Activated T-helper 1 cell treated with anti-CD3 and anti-CD28 coated beads, Interleukin-12 subunit alpha, Interleukin-12 subunit beta, Interleukin-2, Interleukin-4 antibody, amounts not matched to agents 30 ng/mL and 10 ng/mL and 1 ng/mL, durations not matched to agents 14 hours and 24 hours and 36 hours (primary cell): Measurements from ENCODE around the gene RAB29. TPM values are rescaled to one million over a fixed set of nuclear protein-coding genes. Genes with fewer than 3 reads are reported as not detected.
"Not testable (repeated sequence)": the region's sequence is repeated elsewhere in the genome, so short reads cannot be mapped to it uniquely, and the experiment has no call there.

Experiments used
- DNase-seq: peaks from one replicate; pipeline ENCODE4 v3.0.0; 2021; ENCODE audit warnings: low spot score
- H3K27ac Mint-ChIP-seq: one replicate; pipeline ENCODE4 v1.8.0; 2021; ENCODE audit warnings: mild to moderate bottlenecking, mixed read lengths
- H3K27me3 Mint-ChIP-seq: one replicate; pipeline ENCODE4 v1.8.0; 2022; ENCODE audit warnings: mild to moderate bottlenecking, moderate library complexity, mixed read lengths; ENCODE audit not compliant: insufficient read depth
- H3K36me3 Mint-ChIP-seq: one replicate; pipeline ENCODE4 v1.8.0; 2021; ENCODE audit warnings: low read depth, mixed read lengths
- H3K4me1 Mint-ChIP-seq: one replicate; pipeline ENCODE4 v1.8.0; 2021; ENCODE audit warnings: low read depth, mixed read lengths
- H3K4me3 Mint-ChIP-seq: one replicate; pipeline ENCODE4 v1.8.0; 2021; ENCODE audit warnings: mild to moderate bottlenecking, moderate library complexity, mixed read lengths
- H3K9me3 Mint-ChIP-seq: one replicate; pipeline ENCODE4 v1.8.0; 2021; ENCODE audit warnings: mixed read lengths
- intact Hi-C: fragments of 100-400 bp; cut with micrococcal nuclease; formaldehyde crosslinking; loops from one replicate; pipeline ENCODE4 v1.15.1; 2024
- total RNA-seq: library from RNA; stranded (reverse); gene quantifications from 2 replicates; pipeline ENCODE4 v1.2.3, GENCODE V29; 2022

The RAB29 gene
- total RNA-seq, 1 donor from 2014 or later = 37.2 TPM

DNA sequence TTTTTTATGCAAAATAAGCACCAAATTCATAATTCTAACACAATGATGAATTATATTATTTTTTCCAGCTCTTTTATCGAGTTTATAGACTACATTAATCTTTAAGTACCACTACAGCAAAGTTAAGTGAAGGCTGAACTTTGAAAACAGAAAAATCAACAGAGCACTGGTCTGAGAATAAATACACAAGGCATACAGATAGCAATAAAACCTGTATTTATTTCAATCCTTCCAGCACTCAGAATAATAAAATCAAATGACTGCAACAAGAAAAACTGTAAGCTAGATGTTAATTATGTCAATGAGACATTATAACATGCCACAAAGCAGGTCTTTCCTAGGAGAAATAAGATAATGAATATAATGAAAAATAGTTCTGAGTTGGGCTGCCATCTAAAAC, 49.8 kb downstream of the RAB29 start:
- H3K4me1 Mint-ChIP-seq = peaks cover 31% of the 10 kb centered on the region
- H3K27me3 Mint-ChIP-seq = no peaks in the 10 kb centered on the region
- H3K36me3 Mint-ChIP-seq = peaks cover 38% of the 10 kb centered on the region
- H3K4me3 Mint-ChIP-seq = no peak overlapping the region
- no peak for DNase-seq
- H3K27ac Mint-ChIP-seq = no peak overlapping the region
- H3K9me3 Mint-ChIP-seq = no peaks in the 10 kb centered on the region
- intact Hi-C loops = no loop called here

DNA sequence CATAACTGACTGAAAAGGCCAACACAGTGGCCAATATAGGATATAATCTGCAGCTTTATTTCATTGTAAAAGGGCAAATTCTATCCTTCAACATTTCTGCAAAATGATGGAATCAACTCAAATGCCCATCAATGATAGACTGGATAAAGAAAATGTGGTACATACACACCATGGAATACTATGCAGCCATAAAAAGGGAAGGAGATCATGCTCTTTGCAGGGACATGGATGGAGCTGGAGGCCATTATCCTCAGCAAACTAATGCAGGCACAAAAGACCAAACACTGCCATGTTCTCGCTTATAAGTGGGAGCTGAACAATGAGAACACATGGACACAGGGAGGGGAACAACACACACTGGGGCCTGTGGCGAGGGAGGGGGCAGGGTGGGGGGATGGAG, 54.5 kb downstream of the RAB29 start:
- H3K4me3 Mint-ChIP-seq, H3K27me3 Mint-ChIP-seq, DNase-seq, H3K9me3 Mint-ChIP-seq, H3K27ac Mint-ChIP-seq, intact Hi-C loops: not testable (repeated sequence)
- Mint-ChIP-seq H3K4me1 (peaks cover 46% of the 10 kb centered on the region), H3K36me3 (peaks cover 58% of the 10 kb centered on the region)

DNA sequence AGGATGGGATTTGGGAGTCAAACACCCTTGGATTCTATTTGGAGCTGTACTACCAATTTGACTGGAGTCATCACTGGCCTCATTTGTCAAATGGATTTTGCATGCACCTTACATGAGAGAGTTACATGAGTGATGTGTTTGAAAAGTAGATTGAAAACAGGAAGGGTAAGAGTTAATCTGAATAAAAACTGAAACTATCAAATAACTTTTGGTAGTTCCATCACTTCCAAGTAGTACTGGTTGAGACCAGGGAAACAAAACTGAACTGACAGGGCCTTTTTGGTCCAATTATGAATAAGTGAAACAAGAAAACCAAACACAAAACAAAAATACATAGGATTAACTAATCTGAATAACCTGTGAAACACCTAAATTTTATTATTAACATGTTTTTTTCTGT, 55.5 kb downstream of the RAB29 start:
- no peaks in the 10 kb centered on the region for H3K27me3 Mint-ChIP-seq
- peaks cover 57% of the 10 kb centered on the region for H3K36me3 Mint-ChIP-seq
- H3K27ac Mint-ChIP-seq = peak overlapping the region; percentile 70
- H3K4me3 Mint-ChIP-seq = peak overlapping the region; percentile 20
- DNase-seq = no peak
- no peaks in the 10 kb centered on the region for H3K9me3 Mint-ChIP-seq
- peaks cover 37% of the 10 kb centered on the region for H3K4me1 Mint-ChIP-seq
- intact Hi-C loops = loop anchor here (1.0 kb wide), 2 partner anchors 29 to 53 kb away; no protein-coding TSS in a partner anchor

DNA sequence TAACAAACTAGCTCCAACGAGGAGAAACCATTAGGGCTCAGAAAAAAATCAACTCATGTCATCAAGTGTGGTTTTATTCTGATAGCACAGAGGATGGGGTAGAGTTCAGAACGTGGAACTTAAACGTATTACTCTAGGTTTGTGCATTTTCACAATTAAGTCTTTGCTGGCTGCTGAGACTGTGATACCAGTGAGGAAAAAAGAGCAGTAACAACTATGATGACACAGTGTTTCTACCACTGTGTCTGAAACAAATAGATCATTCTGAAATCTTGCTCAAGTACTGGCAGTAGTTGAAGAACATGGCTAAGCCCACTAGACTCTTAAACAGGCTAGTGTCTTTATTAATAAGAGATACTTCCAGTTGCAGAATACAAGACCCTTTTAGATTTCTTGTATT, 56.3 kb downstream of the RAB29 start:
- DNase-seq = no peak
- intact Hi-C loops = loop anchor here (1.0 kb wide), 2 partner anchors 29 to 53 kb away; no protein-coding TSS in a partner anchor
- Mint-ChIP-seq H3K4me3 (no peak overlapping the region), H3K27me3 (no peaks in the 10 kb centered on the region), H3K9me3 (no peaks in the 10 kb centered on the region), H3K4me1 (peaks cover 34% of the 10 kb centered on the region), H3K27ac (peak overlapping the region; percentile 42), H3K36me3 (peaks cover 58% of the 10 kb centered on the region)

Other genes with a start within 250 kb of the RAB29 start
- gene ELK4, start 143.5 kb downstream of the RAB29 start, total RNA-seq = 81.1 and 86.2 TPM in 2 replicates
- gene SLC45A3, start 95.0 kb downstream of the RAB29 start, total RNA-seq = 0.81 and 1.1 TPM in 2 replicates
- 146 and 147 TPM in 2 replicates for gene NUCKS1, start 25.3 kb downstream of the RAB29 start, total RNA-seq
- gene SLC41A1, start 37.7 kb upstream of the RAB29 start, total RNA-seq = 33.9 and 34.8 TPM in 2 replicates
- gene PM20D1, start 74.7 kb upstream of the RAB29 start, total RNA-seq = 0.29 and 0.39 TPM in 2 replicates
- gene SLC26A9, start 168.0 kb upstream of the RAB29 start, total RNA-seq = not detected in 2 replicates
- gene RAB7B, start 227.9 kb upstream of the RAB29 start, total RNA-seq = not detected in 2 replicates
- not detected in 2 replicates for gene CTSE, start 248.4 kb upstream of the RAB29 start, total RNA-seq